K562 (cell line): Measurements from ENCODE around the gene C17orf50. TPM values are rescaled to one million over a fixed set of nuclear protein-coding genes. Genes with fewer than 3 reads are reported as not detected.

Experiments used
- CEBPB ChIP-seq: fragments of 450-650 bp; IDR thresholded peaks from 2 replicates; pipeline ENCODE4 v1.6.1; 2016; ENCODE audit warnings: missing genetic modification characterization, missing compliant biosample characterization
- DPF2 ChIP-seq: fragments of 450-650 bp; IDR thresholded peaks from 2 replicates; pipeline ENCODE4 v1.6.1; 2016
- SIN3B ChIP-seq: fragments of 450-650 bp; IDR thresholded peaks from 2 replicates; pipeline ENCODE4 v1.6.1; 2017; ENCODE audit warnings: low read depth, mild to moderate bottlenecking, moderate library complexity
- SOX6 ChIP-seq: fragments of 450-650 bp; IDR thresholded peaks from 2 replicates; pipeline ENCODE4 v1.6.1; 2014; ENCODE audit warnings: mild to moderate bottlenecking
- TAF1 ChIP-seq: IDR thresholded peaks from 2 replicates; pipeline ENCODE4 v1.6.1; 2011; ENCODE audit warnings: mild to moderate bottlenecking, low read length, moderate library complexity; ENCODE audit not compliant: insufficient read depth, control insufficient read depth, severe bottlenecking; ENCODE audit errors: extremely low read depth
- TRIM24 ChIP-seq, 2 experiments: fragments of 450-650 bp; IDR thresholded peaks; 2 replicates each; pipeline ENCODE4 v1.6.1; 2016
- ZMIZ1 ChIP-seq, 2 experiments: fragments of 150-350 bp in 1 of 2; IDR thresholded peaks; 2 replicates each; pipeline ENCODE4 v1.6.1; 2012 to 2016; ENCODE audit warnings: low read depth in 2 of 2, low read length in 2 of 2, mild to moderate bottlenecking in 1 of 2, moderate library complexity in 1 of 2
- ZNF592 ChIP-seq: fragments of 450-650 bp; IDR thresholded peaks from 2 replicates; pipeline ENCODE4 v1.6.1; 2017; ENCODE audit warnings: antibody characterized with exemption, mild to moderate bottlenecking
- ZNF668 ChIP-seq: fragments of 250-450 bp; sonication (Bioruptor Pico); IDR thresholded peaks from 2 replicates; pipeline ENCODE4 v1.8.0; 2022; ENCODE audit warnings: mild to moderate bottlenecking, inconsistent platforms
- polyA plus RNA-seq, 8 experiments: library from polyadenylated mRNA; depleted of rRNA in 4 of 8; stranded (reverse) in 5 of 8; unstranded in 3 of 8; fragments of >200 nt; fragmentation: Nextera tagmentation in 2 of 8; fragmentation: Illumina TruSeq in 1 of 8; extraction: Ambion mirVana in 2 of 8; extraction: Trizol in 1 of 8; gene quantifications; 2 replicates each; pipeline versions ENCODE4 v1.2.1 to v1.2.3, GENCODE V29; 2011 to 2014; ENCODE audit warnings: inconsistent platforms in 1 of 8, missing spikeins in 1 of 8
- total RNA-seq, 7 experiments: library from RNA; depleted of rRNA in 6 of 7; stranded (reverse); fragments of >200 nt in 6 of 7; fragmentation: Illumina TruSeq in 2 of 7; extraction: Trizol in 2 of 7; gene quantifications; 2 replicates each; pipeline versions ENCODE4 v1.2.1 to v1.2.3, GENCODE V29; 2011 to 2021; ENCODE audit warnings: low replicate concordance in 1 of 7
- TF ChIP-seq, protein P1 (sequence below), 2 experiments: fragments of 450-650 bp; IDR thresholded peaks; 2 replicates each; pipeline ENCODE4 v1.6.1; 2016
- TF ChIP-seq, protein P2 (sequence below): sonication (generic); formaldehyde crosslinking; IDR thresholded peaks from 2 replicates; pipeline ENCODE4 v1.8.0; 2023; ENCODE audit warnings: missing genetic modification reagents, mild to moderate bottlenecking, borderline replicate concordance

The C17orf50 gene
- total and polyA plus RNA-seq, 9 of the 15 experiments (the other 6 are each of a cell fraction or from before 2014, with no cell fraction given) = not detected

- TF ChIP-seq, protein P1, sequence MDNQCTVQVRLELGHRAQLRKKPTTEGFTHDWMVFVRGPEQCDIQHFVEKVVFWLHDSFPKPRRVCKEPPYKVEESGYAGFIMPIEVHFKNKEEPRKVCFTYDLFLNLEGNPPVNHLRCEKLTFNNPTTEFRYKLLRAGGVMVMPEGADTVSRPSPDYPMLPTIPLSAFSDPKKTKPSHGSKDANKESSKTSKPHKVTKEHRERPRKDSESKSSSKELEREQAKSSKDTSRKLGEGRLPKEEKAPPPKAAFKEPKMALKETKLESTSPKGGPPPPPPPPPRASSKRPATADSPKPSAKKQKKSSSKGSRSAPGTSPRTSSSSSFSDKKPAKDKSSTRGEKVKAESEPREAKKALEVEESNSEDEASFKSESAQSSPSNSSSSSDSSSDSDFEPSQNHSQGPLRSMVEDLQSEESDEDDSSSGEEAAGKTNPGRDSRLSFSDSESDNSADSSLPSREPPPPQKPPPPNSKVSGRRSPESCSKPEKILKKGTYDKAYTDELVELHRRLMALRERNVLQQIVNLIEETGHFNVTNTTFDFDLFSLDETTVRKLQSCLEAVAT (IDR thresholded peaks at IDR 0.05) = no peak
- TF ChIP-seq ZMIZ1 (IDR thresholded peaks at IDR 0.05; ENCODE audit: low read depth in 2 of 2, low read length in 2 of 2) (0 out of 4 replicates have a peak, but pooled peaks of 1 of the 2 experiments have one; percentile 10), SIN3B (0 out of 2 replicates have a peak, but pooled peaks have one; percentile 4), TRIM24 (IDR thresholded peaks at IDR 0.05) (0 out of 4 replicates have a peak, but pooled peaks of 1 of the 2 experiments have one; percentile 5), SOX6 (no peak; the same call in 1 of the 2 replicates), ZNF668 (CRISPR knock-in tag) (no peak), DPF2 (no peak), ZNF592 (0 out of 2 replicates have a peak, but pooled peaks have one; percentile 55), CEBPB (tag) (peak; percentile 75), TAF1 (no peak)
- TF ChIP-seq, protein P2, sequence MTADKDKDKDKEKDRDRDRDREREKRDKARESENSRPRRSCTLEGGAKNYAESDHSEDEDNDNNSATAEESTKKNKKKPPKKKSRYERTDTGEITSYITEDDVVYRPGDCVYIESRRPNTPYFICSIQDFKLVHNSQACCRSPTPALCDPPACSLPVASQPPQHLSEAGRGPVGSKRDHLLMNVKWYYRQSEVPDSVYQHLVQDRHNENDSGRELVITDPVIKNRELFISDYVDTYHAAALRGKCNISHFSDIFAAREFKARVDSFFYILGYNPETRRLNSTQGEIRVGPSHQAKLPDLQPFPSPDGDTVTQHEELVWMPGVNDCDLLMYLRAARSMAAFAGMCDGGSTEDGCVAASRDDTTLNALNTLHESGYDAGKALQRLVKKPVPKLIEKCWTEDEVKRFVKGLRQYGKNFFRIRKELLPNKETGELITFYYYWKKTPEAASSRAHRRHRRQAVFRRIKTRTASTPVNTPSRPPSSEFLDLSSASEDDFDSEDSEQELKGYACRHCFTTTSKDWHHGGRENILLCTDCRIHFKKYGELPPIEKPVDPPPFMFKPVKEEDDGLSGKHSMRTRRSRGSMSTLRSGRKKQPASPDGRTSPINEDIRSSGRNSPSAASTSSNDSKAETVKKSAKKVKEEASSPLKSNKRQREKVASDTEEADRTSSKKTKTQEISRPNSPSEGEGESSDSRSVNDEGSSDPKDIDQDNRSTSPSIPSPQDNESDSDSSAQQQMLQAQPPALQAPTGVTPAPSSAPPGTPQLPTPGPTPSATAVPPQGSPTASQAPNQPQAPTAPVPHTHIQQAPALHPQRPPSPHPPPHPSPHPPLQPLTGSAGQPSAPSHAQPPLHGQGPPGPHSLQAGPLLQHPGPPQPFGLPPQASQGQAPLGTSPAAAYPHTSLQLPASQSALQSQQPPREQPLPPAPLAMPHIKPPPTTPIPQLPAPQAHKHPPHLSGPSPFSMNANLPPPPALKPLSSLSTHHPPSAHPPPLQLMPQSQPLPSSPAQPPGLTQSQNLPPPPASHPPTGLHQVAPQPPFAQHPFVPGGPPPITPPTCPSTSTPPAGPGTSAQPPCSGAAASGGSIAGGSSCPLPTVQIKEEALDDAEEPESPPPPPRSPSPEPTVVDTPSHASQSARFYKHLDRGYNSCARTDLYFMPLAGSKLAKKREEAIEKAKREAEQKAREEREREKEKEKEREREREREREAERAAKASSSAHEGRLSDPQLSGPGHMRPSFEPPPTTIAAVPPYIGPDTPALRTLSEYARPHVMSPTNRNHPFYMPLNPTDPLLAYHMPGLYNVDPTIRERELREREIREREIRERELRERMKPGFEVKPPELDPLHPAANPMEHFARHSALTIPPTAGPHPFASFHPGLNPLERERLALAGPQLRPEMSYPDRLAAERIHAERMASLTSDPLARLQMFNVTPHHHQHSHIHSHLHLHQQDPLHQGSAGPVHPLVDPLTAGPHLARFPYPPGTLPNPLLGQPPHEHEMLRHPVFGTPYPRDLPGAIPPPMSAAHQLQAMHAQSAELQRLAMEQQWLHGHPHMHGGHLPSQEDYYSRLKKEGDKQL (CRISPR knock-in tag) = no peak
These were observed 47.7 kb downstream of the C17orf50 start (continued) for GRCh38 chr17:35808240-35808961.
